BLaER1 (cell line): ENCODE measurements around the gene ARMC12.
A peak's percentile ranks its signal among the peaks of the same experiment; 100 is the strongest.
"Not testable (repeated sequence)": the region's sequence is repeated elsewhere in the genome, so short reads cannot be mapped to it uniquely, and the experiment has no call there.

Experiments used
- H3K27ac ChIP-seq: shearing (Covaris generic); formaldehyde crosslinking; 2 replicates; pipeline ENCODE4 v1.8.1; 2022
- H3K27me3 ChIP-seq: shearing (Covaris generic); formaldehyde crosslinking; 2 replicates; pipeline ENCODE4 v1.8.1; 2022
- H3K36me3 ChIP-seq: shearing (Covaris generic); formaldehyde crosslinking; 2 replicates; pipeline ENCODE4 v1.8.1; 2022
- H3K4me1 ChIP-seq: shearing (Covaris generic); formaldehyde crosslinking; 2 replicates; pipeline ENCODE4 v1.8.1; 2022
- H3K4me2 ChIP-seq: shearing (Covaris generic); formaldehyde crosslinking; 2 replicates; pipeline ENCODE4 v1.8.1; 2022
- H3K4me3 ChIP-seq: shearing (Covaris generic); formaldehyde crosslinking; 2 replicates; pipeline ENCODE4 v1.8.1; 2022
- H3K9ac ChIP-seq: shearing (Covaris generic); formaldehyde crosslinking; 2 replicates; pipeline ENCODE4 v1.8.1; 2022
- H3K9me3 ChIP-seq: shearing (Covaris generic); formaldehyde crosslinking; 2 replicates; pipeline ENCODE4 v1.8.1; 2022
- H4K20me1 ChIP-seq: shearing (Covaris generic); formaldehyde crosslinking; 2 replicates; pipeline ENCODE4 v1.8.1; 2022
- Cebpa-rat ChIP-seq: shearing (Covaris generic); IDR thresholded peaks from 2 replicates; pipeline ENCODE4 v1.8.1; 2022

ARMC12 gene, protein sequence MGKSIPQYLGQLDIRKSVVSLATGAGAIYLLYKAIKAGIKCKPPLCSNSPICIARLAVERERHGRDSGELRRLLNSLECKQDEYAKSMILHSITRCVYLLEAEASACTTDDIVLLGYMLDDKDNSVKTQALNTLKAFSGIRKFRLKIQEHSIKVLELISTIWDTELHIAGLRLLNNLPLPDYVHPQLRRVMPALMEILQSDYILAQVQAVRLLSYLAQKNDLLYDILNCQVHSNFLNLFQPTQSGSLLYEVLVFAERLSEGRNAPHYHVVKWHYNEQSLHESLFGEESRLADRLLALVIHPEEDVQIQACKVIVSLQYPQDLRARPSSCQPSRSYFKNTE

DNA sequence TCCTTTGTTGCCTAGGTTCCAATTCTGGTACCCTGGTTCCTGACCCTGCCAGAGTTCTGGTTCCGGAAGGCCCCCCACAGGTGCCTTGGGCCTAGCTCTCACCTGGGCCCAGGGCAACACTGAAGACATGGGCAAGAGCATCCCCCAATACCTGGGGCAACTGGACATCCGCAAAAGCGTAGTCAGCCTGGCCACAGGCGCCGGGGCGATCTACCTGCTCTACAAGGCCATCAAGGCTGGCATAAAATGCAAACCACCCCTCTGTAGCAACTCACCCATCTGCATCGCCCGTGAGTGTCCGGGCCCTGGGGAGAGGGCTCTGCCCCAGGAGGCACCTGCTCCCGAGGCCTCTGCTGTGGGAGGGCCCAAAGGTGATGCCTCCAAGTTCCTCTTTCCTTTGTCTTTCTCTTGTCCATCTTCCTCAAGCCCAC, at the start of gene ARMC12:
Gene ARMC12 (plus strand): TSS at position 51 of the 431 bp plus-strand sequence. CDS start 77 bp downstream, at position 128.
- 0 out of 2 replicates have a peak within 1 kb of the TSS, but pooled peaks have one; percentile 6 for H3K4me3 ChIP-seq
- peak within 1 kb of the TSS; percentile 70 for H3K4me2 ChIP-seq
- no peaks in the 10 kb centered on the region for H4K20me1 ChIP-seq
- H3K27me3 ChIP-seq = no peaks in the 10 kb centered on the region
- peaks cover 53% of the 10 kb centered on the region for H3K4me1 ChIP-seq
- H3K9me3 ChIP-seq = no peaks in the 10 kb centered on the region
- TF ChIP-seq Cebpa-rat = no peak; the same call in 1 of the 2 replicates
- H3K27ac ChIP-seq = peak within 1 kb of the TSS; percentile 61
- no peaks in the 10 kb centered on the region for H3K36me3 ChIP-seq
- peak within 1 kb of the TSS; percentile 52; the same call in 1 of the 2 replicates for H3K9ac ChIP-seq

DNA sequence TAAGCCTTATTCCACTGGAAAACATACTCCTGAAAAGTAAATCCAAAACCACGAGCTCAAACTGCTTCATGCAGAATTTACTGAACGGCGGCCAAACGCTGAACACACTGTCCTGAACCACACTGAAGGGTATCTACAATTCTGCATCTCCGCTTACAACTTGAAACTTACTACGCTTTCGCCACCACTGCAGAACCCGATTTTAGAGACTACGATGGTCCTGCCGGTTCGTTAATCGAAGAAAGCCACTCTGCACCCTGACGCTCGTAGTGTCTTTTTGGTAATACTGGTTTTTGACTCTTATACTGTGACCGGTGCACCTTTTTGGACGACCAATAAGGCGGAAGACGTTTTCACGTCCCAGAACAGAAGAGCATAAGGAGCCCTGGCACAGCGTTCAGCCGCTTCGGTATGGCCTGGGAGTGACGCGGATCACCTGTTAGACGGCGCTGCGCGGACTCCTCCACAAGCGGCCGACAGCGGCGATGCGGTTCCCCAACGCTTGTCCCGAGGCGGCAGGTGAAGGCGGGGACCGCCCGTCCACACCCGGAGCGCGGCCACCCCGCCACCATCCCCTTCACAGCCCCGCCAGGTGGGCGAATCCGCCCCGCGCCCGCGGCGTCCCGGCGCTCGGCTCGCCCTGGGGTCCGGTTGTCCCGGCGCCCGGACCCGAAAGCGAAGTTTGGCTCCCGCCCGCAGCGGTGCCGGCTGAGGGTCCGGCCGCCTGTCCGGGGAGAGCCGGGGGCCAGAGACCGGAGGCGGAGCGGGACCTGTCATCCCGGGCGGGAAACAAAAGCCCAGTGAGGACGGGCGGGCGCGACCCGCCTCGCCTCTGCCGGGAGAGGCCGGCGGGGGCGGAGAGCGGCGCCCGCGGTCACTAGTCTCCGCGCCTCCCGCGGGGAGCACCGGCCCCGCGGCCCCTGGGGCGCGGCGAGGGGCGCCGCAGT, 48.9 kb upstream of the ARMC12 start:
- H3K9ac ChIP-seq = peak overlapping the region; percentile 94
- H3K27ac ChIP-seq = peak overlapping the region; percentile 92
- peaks cover 39% of the 10 kb centered on the region for H4K20me1 ChIP-seq
- peak overlapping the region; percentile 98 for H3K4me3 ChIP-seq
- H3K4me2 ChIP-seq = peak overlapping the region; percentile 64
- no peaks in the 10 kb centered on the region for H3K9me3 ChIP-seq
- TF ChIP-seq Cebpa-rat = no peak
- no peaks in the 10 kb centered on the region for H3K27me3 ChIP-seq
- H3K4me1 ChIP-seq = peaks cover 22% of the 10 kb centered on the region
- H3K36me3 ChIP-seq = peaks cover 13% of the 10 kb centered on the region; the same call in 1 of the 2 replicates

DNA sequence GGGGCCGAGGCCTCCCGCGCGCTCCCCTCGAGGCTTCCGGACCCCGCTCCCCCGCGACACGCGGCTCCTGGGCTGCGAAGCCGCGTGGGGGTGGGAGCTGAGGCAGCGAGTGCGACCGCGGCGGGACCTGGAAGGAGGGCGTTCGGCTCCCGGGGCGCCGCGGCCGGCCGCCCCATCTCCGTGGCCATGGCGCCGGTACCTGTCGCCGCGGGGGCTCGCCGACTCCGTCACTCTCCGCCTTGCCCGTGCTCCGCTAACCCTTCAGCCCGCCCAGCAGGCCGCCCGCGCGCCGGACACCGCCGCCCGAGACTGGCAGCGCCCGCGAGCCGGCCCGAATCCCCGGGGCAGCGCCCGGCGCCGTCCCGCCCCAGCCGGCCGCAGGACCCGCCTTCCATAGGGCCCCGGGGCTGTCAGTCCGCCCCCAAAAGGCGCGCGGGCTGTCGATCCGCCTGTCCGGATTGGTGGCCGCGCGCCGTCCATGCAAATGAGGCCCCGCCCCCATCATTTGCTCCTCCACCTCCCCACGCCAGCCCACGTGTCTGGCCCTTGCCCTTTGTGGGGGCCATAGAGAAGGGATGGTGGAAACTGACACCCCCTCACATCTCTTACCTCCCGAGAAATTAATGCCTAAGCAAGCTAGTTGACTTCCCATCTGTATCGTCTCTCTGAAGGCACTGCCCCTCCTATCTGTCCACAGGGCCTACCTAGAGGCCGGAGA, 48.1 kb upstream of the ARMC12 start, which contains the start of gene FKBP5:
Gene FKBP5 (minus strand): TSS at position 311 of the 718 bp plus-strand sequence. CDS start 46,091 bp downstream, outside the sequence.
- H3K27me3 ChIP-seq = no peaks in the 10 kb centered on the region
- peaks cover 5% of the 10 kb centered on the region; the same call in 1 of the 2 replicates for H3K36me3 ChIP-seq
- no peaks in the 10 kb centered on the region for H3K9me3 ChIP-seq
- H3K4me1 ChIP-seq = peaks cover 22% of the 10 kb centered on the region
- peaks cover 39% of the 10 kb centered on the region for H4K20me1 ChIP-seq
- H3K9ac ChIP-seq = peak within 1 kb of the TSS; percentile 94
- no peak for TF ChIP-seq Cebpa-rat
- H3K4me3 ChIP-seq = peak within 1 kb of the TSS; percentile 98
- H3K27ac ChIP-seq = peak within 1 kb of the TSS; percentile 92
- peak within 1 kb of the TSS; percentile 64 for H3K4me2 ChIP-seq

DNA sequence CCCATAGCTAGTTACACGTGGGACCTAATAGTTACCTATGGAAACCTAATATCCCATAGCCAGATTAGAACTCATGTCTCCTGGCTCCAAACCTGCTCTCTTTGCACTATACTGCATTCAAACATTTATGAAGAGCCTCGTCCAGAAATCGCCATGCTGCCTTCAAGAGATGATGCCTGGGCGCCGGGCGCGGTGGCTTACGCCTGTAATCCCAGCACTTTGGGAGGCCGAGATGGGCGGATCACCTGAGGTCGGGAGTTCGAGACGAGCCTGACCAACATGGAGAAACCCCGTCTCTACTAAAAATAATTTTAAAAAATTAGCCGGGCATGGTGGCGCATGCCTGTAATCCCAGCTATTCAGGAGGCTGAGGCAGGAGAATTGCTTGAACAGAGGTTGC, 46.8 kb upstream of the ARMC12 start:
- H3K4me3 ChIP-seq, H3K27ac ChIP-seq, H3K9ac ChIP-seq, H3K27me3 ChIP-seq, H3K4me2 ChIP-seq, H3K36me3 ChIP-seq, H3K9me3 ChIP-seq: not testable (repeated sequence)
- peaks cover 22% of the 10 kb centered on the region for H3K4me1 ChIP-seq
- peaks cover 29% of the 10 kb centered on the region for H4K20me1 ChIP-seq

DNA sequence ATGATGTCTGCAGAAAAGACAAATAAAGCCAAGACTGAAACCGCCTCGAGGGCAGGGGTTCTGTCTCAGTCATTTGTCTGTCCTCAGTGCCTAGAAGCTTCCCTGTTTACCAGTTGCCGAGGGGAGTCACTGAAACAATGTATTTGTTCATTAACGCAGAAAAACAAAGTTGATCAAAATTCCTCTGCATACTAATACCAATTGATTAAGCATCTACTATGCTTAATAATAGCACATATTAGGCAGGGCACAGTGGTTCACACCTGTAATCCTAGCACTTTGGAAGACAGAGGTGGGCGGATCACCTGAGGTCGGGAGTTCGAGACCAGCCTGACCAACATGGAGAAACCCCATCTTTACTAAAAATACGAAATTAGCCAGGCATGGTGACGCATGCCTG, 46.3 kb upstream of the ARMC12 start:
- Histone ChIP-seq H3K9ac (no peak overlapping the region), H4K20me1 (peaks cover 25% of the 10 kb centered on the region), H3K36me3 (no peaks in the 10 kb centered on the region), H3K4me3 (no peak overlapping the region), H3K27me3 (no peaks in the 10 kb centered on the region), H3K4me2 (no peak overlapping the region), H3K9me3 (no peaks in the 10 kb centered on the region), H3K27ac (no peak overlapping the region), H3K4me1 (peaks cover 22% of the 10 kb centered on the region)
- TF ChIP-seq Cebpa-rat = no peak

DNA sequence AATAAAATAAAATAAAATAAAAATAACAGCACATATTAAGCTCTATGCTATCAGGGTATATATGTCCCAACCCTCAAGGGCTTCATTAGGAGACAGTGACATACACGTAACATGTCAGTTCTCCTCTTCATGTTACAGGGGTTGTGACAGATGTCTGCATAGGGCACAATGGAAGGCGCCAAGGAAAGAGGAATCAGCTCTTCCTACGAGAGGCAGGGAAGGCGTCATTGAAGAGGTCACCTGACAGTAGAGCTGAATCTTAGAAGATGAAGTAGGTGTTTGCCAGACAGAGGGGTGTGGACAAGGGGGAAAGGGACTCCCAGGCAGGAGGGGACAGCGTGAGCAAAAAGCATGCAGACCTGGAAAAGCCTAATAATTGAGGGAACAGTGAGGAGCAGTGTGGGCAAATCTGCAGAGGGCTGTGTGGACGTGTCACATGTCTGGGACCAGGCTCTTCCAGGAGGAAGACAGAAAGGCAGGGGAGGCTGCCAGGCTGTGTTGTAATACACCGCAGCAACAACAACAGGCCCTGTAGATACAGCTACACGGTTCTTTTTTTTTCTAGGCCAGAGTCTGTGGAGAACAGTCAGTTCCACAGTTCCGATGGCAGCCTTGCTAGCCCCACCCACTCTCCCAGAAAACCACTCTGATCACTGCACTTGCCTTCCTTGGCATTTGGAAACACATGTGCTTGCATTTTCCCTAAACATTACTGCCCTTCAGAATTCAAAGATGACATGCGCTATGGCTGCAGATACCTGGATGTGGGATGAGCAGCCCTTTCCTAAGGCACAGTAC, 45.6 kb upstream of the ARMC12 start:
- Histone ChIP-seq H3K4me2 (no peak overlapping the region), H3K27me3 (no peaks in the 10 kb centered on the region), H3K9me3 (no peaks in the 10 kb centered on the region), H3K4me3 (no peak overlapping the region), H3K27ac (no peak overlapping the region), H3K4me1 (peaks cover 16% of the 10 kb centered on the region), H4K20me1 (peaks cover 20% of the 10 kb centered on the region), H3K36me3 (no peaks in the 10 kb centered on the region), H3K9ac (no peak overlapping the region)
- TF ChIP-seq Cebpa-rat = no peak

DNA sequence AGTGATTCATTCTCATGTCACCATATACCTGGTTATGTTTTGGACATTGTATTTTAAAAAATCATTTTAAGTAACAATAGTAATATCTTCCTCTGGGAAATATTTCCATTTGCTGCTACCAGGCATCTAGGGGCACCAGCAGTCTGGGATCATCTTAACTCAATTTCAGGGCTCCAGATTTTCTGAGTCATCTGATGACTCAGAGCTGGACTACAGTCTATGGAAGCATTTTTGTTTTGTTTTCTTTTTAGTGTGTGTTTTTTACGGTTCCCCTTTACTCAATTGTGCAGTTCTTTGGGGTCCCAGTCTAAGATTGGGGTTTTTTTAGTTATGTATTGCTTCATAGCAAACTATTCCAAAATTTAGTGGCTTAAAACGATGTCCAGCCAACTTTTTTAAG, 42.4 kb upstream of the ARMC12 start:
- Histone ChIP-seq H3K4me1 (peaks cover under 1% of the 10 kb centered on the region; the same call in 1 of the 2 replicates), H3K9ac (no peak overlapping the region)

DNA sequence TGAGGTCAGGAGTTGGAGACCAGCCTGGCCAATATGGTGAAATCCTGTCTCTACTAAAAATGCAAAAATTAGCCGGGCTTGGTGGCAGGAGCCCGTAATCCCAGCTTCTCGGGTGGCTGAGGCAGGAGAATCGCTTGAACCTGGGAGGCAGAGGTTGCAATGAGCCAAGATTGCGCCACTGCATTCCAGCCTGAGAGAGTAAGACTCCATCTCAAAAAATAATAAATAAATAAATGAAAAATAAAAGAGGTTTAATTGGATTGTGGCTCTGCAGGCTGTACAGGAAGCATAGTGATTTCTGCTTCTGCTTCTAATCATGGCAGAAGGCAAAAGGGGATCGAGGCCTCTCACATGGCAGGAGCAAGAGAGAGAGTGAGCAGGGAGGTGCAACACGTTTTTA, 38.4 kb upstream of the ARMC12 start:
- not testable (repeated sequence) for H3K4me1 ChIP-seq, H3K4me2 ChIP-seq, H4K20me1 ChIP-seq, H3K27me3 ChIP-seq, H3K27ac ChIP-seq, H3K4me3 ChIP-seq, H3K9ac ChIP-seq, H3K36me3 ChIP-seq
- H3K9me3 ChIP-seq = peaks cover 17% of the 10 kb centered on the region

More for the DNA sequence above, 42.4 kb upstream of the ARMC12 start:
- H3K27ac ChIP-seq = no peak overlapping the region
- H3K4me3 ChIP-seq = no peak overlapping the region
- H4K20me1 ChIP-seq = no peaks in the 10 kb centered on the region
- no peaks in the 10 kb centered on the region for H3K27me3 ChIP-seq
- H3K9me3 ChIP-seq = no peaks in the 10 kb centered on the region
- H3K4me2 ChIP-seq = no peak overlapping the region
- H3K36me3 ChIP-seq = no peaks in the 10 kb centered on the region
- no peak for TF ChIP-seq Cebpa-rat

DNA sequence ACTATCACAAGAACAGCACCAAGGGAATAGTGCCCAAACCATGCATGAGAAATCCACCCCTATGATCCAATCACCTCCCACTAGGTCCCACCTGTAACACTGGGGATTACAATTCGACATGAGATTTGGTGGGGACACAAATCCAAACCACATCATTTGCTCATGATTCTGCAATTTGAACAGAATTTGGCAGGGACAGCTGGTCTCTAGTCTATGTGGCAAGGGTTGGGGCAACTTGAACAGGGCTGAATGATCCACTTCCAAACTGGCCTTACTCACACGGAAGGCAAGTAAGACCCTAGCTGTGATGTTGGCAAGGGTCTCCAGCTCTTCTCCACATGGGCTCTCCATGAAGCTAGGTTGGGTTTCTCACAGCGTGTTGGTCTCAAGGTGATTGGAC, 38.0 kb upstream of the ARMC12 start:
- H3K4me2 ChIP-seq = no peak overlapping the region
- H3K27me3 ChIP-seq = no peaks in the 10 kb centered on the region

More for the DNA sequence above, 38.0 kb upstream of the ARMC12 start:
- Histone ChIP-seq H3K36me3 (no peaks in the 10 kb centered on the region), H3K27ac (no peak overlapping the region), H3K4me3 (no peak overlapping the region), H3K9me3 (peaks cover 21% of the 10 kb centered on the region), H3K4me1 (no peaks in the 10 kb centered on the region), H4K20me1 (no peaks in the 10 kb centered on the region), H3K9ac (no peak overlapping the region)
- TF ChIP-seq Cebpa-rat = no peak
